ENCODE data around the gene CAPN3.

CAPN3 gene

DNA sequence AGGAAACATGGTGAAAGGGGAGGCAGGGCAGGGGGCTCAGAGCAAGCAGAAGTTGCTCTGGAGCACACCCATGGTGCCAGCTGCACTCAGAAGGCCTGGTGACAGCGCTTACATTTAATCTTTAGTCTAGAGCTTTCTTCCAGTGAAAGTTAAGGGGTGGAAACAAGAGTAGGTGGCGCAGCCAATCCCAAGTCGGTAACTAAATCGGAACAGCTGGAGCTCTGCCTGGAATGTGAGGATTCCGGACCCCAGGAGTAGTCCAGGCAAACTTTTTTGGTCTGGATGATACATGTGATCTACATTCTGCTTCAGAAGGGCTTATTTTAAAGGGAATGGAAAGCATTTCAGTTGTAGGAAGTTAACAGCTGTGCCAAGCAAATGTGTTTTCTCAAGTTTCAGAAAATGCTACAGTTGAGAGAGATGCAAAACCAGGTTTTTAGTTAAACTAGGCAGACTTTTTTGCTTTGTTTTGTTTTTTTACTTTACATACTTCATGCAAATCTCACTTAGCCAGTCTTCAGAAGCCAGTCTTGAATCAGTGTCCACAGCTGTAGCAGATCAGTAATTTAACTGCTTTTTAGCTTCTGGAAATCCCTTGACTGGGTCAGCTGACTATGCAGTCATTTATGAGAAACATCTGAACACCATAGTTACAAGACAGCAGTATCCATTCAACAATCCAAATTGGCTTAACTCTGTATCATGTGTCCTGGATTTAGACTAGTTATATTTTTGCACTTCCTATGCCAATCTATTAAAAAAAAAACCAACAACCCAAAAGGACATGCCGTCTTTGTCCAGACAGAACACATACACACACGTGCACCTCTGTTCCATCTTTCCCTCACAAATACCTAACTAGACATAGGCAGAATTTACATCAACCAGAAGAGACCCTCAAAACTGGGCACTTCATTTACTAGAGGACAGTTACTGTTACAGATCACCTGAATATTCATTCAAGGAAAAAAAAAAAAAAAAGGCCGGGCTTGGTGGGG lies 98.4 kb downstream of the CAPN3 start:
- DNase-seq = peak; percentile 62

DNA sequence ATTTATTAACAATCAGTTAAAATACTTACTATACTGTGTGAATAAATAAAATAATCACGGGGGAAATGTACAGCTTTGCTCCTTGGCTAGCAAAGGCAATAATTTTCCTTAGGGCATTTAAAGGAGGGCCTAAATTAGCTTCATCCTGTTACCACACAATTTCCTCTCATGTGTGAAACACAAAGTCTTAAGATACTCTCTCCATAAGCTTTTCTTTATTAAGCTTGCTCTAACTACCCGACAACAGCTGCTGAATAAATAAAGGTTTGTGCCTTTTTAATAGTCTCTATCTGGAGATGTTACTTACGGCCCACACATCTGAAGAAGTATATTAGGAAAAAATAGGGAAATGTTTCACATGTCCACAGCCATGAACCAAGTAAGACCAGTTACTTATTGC lies 102.0 kb downstream of the CAPN3 start:
- no peak for DNase-seq
